Kidney epithelial cell (primary cell): ENCODE data around the gene KIF6. TPM values are rescaled to one million over a fixed set of nuclear protein-coding genes. Genes with fewer than 3 reads are reported as not detected.

Source experiments
- DNase-seq: peaks from one replicate; pipeline ENCODE4 v3.0.0-alpha.2; 2010; ENCODE audit warnings: low read depth
- H3K27me3 ChIP-seq: 2 replicates; pipeline ENCODE4 v1.6.0; 2011; ENCODE audit warnings: low read length; ENCODE audit not compliant: control insufficient read depth, insufficient read depth
- H3K36me3 ChIP-seq: 2 replicates; pipeline ENCODE4 v1.5.1; 2011; ENCODE audit warnings: low read length; ENCODE audit not compliant: control insufficient read depth, insufficient read depth
- H3K4me3 ChIP-seq: 2 replicates; pipeline ENCODE4 v1.5.1; 2011; ENCODE audit warnings: low read depth, mild to moderate bottlenecking, control low read depth, low read length
- total RNA-seq: library from RNA; depleted of rRNA; stranded (reverse); fragments of >200 nt; gene quantifications from 2 replicates; pipeline ENCODE4 v1.2.3, GENCODE V29; 2015
- TF ChIP-seq, protein P1 (sequence below): IDR thresholded peaks from 2 replicates; pipeline ENCODE4 v1.5.1; 2011; ENCODE audit warnings: mild to moderate bottlenecking, moderate library complexity, low read length, control low read depth, inconsistent platforms; ENCODE audit not compliant: insufficient read depth, poor library complexity, severe bottlenecking

KIF6 gene
- total RNA-seq, 1 donor from 2014 or later = 0.33 TPM

GRCh38 chr6:39665861-39666260, 59.3 kb downstream of the KIF6 start:
- DNase-seq = no peak
- Histone ChIP-seq H3K36me3 (no peaks in the 10 kb centered on the region), H3K27me3 (no peaks in the 10 kb centered on the region), H3K4me3 (no peak overlapping the region)
- TF ChIP-seq, protein P1, sequence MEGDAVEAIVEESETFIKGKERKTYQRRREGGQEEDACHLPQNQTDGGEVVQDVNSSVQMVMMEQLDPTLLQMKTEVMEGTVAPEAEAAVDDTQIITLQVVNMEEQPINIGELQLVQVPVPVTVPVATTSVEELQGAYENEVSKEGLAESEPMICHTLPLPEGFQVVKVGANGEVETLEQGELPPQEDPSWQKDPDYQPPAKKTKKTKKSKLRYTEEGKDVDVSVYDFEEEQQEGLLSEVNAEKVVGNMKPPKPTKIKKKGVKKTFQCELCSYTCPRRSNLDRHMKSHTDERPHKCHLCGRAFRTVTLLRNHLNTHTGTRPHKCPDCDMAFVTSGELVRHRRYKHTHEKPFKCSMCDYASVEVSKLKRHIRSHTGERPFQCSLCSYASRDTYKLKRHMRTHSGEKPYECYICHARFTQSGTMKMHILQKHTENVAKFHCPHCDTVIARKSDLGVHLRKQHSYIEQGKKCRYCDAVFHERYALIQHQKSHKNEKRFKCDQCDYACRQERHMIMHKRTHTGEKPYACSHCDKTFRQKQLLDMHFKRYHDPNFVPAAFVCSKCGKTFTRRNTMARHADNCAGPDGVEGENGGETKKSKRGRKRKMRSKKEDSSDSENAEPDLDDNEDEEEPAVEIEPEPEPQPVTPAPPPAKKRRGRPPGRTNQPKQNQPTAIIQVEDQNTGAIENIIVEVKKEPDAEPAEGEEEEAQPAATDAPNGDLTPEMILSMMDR = no peak

GRCh38 chr6:39664173-39664572, 61.0 kb downstream of the KIF6 start:
- TF ChIP-seq, protein P1 = no peak
- H3K27me3 ChIP-seq = no peaks in the 10 kb centered on the region
- DNase-seq = no peak
- no peaks in the 10 kb centered on the region for H3K36me3 ChIP-seq
- H3K4me3 ChIP-seq = no peak overlapping the region

DNA sequence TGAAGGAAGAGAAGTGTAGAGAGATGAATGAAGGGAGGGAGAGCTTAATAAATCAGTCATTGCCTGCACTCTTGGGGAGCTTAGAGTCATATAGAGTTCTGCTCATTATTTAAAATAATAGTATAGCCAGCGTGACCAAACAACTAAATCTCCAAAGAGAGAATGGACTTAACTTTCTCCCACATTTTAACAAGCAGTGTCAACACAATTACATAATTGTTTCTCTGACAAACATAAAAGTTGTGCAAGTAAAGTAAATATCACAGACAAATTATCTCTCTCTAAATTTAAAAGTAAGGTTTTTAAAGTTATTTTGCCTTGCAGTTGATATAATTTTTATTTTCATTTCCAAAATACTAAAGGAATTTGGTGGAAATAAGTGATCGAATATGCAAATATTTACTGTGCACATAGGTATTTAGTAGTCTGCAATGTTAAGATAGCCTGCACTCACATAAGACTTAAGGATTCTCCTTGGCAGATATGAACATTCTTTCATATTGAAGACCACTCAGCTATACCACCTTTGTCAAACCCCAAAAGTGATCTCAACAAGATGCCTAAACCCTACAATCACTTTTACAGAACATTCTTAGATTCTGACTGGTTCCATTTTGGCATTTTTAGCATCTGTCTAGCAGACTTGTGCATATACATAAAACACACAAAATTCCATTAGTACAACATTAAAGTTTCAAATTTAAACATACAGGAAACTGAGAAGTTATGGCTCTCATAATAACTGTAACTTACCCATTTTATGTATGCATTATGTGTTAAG, 67.7 kb downstream of the KIF6 start:
- Histone ChIP-seq H3K4me3 (no peak overlapping the region), H3K27me3 (no peaks in the 10 kb centered on the region), H3K36me3 (no peaks in the 10 kb centered on the region)
- no peak for DNase-seq
- TF ChIP-seq, protein P1 = no peak

DNA sequence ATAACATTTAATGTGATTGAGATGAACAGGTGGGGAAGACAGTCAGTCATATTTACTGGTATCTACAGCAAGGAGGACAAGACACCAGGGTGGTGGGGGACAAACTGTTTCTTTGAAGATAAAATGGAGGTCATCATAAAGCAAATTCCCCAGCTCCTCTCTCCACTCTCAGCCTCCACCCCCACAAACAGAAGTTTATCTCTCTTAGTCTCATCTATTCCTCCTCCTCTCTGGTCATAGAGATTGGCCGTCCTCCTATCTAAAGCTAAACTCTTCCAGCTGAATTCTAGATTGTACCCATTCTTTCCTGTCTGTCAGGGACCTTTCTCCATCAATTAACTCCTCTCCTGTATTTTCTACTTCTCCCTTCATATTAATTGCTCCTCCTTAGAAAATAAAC, 71.1 kb downstream of the KIF6 start:
- no peaks in the 10 kb centered on the region for H3K36me3 ChIP-seq
- H3K27me3 ChIP-seq = no peaks in the 10 kb centered on the region
- TF ChIP-seq, protein P1 = no peak
- DNase-seq = no peak
- no peak overlapping the region for H3K4me3 ChIP-seq

DNA sequence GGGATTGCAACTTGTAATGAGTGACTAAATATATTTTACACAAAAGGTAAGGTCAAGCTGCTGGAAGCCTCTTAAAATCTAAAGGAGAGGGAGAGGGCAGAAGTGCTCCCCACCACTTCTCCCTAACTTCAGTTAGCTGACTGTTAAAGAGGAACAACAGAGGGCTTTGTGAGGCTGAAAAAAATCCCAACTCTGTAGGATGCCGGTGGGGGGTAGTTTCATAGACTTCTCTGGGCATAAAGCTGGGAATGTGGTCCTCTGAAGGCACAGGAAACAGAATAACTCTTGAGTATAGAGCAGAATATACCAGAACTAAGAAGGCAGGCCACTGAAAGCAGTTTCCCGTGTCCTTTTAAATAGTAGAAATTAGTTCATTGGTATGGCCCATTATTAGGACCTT, 71.6 kb downstream of the KIF6 start:
- no peaks in the 10 kb centered on the region for H3K27me3 ChIP-seq
- H3K36me3 ChIP-seq = no peaks in the 10 kb centered on the region
- DNase-seq = no peak
- H3K4me3 ChIP-seq = no peak overlapping the region
- TF ChIP-seq, protein P1 = no peak

GRCh38 chr6:39649996-39650395, 75.2 kb downstream of the KIF6 start:
- DNase-seq = no peak
- TF ChIP-seq, protein P1 = no peak
- no peaks in the 10 kb centered on the region for H3K27me3 ChIP-seq
- H3K4me3 ChIP-seq = no peak overlapping the region
- H3K36me3 ChIP-seq = no peaks in the 10 kb centered on the region
